ENCODE data around the gene PALD1.

The PALD1 gene

DNA sequence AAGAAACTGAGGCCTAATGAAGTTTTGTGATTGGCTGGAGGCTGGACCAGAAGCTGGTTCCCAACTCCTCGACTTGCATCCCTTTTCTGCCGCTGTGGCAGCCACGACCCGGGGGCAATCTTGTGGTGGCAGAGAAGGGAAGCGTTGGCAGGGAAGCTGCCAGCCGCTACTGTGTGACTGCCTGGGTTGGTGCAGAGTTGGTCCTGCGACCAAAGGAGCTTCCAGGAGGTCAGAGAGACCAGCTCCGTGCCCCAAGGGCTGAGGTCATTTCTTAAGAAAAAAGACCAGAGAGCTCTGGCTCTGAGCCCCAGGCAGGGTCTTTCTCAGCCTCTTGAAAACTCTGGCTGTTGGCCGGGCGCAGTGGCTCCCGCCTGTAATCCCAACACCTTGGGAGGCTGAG is 76.8 kb downstream of the PALD1 start:
- H3K4me1 Mint-ChIP-seq = peaks cover 21% of the 10 kb centered on the region
- no peak for ATAC-seq (replicated peaks; ENCODE audit: extremely low read depth, poor library complexity, severe bottlenecking)
- H3K27ac Mint-ChIP-seq (ENCODE audit: low read depth) = no peak overlapping the region
- H3K36me3 Mint-ChIP-seq (ENCODE audit: insufficient read depth) = peaks cover 3% of the 10 kb centered on the region
- H3K9me3 Mint-ChIP-seq = no peaks in the 10 kb centered on the region
- no peak for DNase-seq (ENCODE audit: low spot score in 2 of 2)
- no peaks in the 10 kb centered on the region for H3K27me3 Mint-ChIP-seq
- no peak overlapping the region for H3K4me3 Mint-ChIP-seq

DNA sequence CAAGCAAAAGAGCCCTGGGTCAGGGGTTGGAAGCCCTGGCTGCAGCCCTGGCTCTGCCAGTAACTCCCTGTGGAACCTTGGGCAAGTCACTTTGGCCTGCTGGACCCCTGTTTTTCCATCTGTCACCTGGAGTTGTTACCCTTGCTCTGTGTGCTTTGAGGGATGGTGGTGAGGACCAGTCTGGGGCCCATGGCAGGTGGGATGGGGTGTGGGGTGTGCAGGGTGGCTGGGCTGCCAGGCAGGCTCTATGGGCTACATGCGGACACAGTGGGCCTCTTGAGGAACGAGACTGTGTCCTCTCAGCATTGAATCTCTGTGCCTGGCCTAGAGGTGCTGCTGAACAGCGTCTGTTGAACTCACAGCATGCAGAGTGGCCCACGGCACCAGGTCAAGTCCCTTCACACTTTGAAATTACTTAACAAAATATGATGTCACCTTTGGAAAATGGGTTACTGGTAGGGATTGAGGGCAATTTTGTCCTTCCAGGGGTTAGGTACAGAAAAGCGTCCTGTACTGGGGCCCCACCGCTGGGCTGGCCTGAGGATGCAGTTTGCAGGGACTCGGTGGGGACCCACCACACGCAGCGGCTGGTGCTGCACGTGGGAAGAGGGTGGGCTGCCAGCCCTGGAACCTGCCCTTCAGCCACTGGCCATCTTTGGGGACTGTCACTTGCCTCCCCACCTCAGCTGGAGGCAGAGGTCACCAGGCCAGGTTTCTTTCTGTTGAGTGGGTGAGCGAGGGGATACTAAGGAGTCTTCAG is 78.7 kb downstream of the PALD1 start:
- no peaks in the 10 kb centered on the region for H3K27me3 Mint-ChIP-seq
- ATAC-seq (replicated peaks; ENCODE audit: extremely low read depth, poor library complexity, severe bottlenecking) = no peak

GRCh38 chr10:70557876-70558275 is 79.3 kb downstream of the PALD1 start:
- ATAC-seq (replicated peaks; ENCODE audit: extremely low read depth, poor library complexity, severe bottlenecking) (no peak), DNase-seq (ENCODE audit: low spot score in 2 of 2) (no peak)
- H3K36me3 Mint-ChIP-seq (ENCODE audit: insufficient read depth) = peaks cover 3% of the 10 kb centered on the region
- H3K27ac Mint-ChIP-seq (ENCODE audit: low read depth) = no peak overlapping the region
- H3K27me3 Mint-ChIP-seq = no peaks in the 10 kb centered on the region
- no peak overlapping the region for H3K4me3 Mint-ChIP-seq
- no peaks in the 10 kb centered on the region for H3K9me3 Mint-ChIP-seq
- peaks cover 38% of the 10 kb centered on the region for H3K4me1 Mint-ChIP-seq

More for the DNA sequence above, 78.7 kb downstream of the PALD1 start:
- Mint-ChIP-seq H3K9me3 (no peaks in the 10 kb centered on the region), H3K36me3 (ENCODE audit: insufficient read depth) (peaks cover 3% of the 10 kb centered on the region), H3K4me3 (no peak overlapping the region), H3K4me1 (peaks cover 36% of the 10 kb centered on the region), H3K27ac (ENCODE audit: low read depth) (no peak overlapping the region)
- DNase-seq (ENCODE audit: low spot score in 2 of 2) = no peak

GRCh38 chr10:70558295-70558694 is 79.7 kb downstream of the PALD1 start:
- H3K4me1 Mint-ChIP-seq = peaks cover 42% of the 10 kb centered on the region

GRCh38 chr10:70558871-70559810 is 80.6 kb downstream of the PALD1 start:
- peak; percentile 70 to 77 for DNase-seq (ENCODE audit: low spot score in 2 of 2)
- Mint-ChIP-seq H3K27ac (ENCODE audit: low read depth) (peak overlapping the region; percentile 24), H3K36me3 (ENCODE audit: insufficient read depth) (peaks cover 3% of the 10 kb centered on the region), H3K27me3 (no peaks in the 10 kb centered on the region), H3K4me3 (peak overlapping the region; percentile 71), H3K4me1 (peaks cover 46% of the 10 kb centered on the region), H3K9me3 (no peaks in the 10 kb centered on the region)
- peak; percentile 94 for ATAC-seq (replicated peaks; ENCODE audit: extremely low read depth, poor library complexity, severe bottlenecking)

More at GRCh38 chr10:70558295-70558694, 79.7 kb downstream of the PALD1 start:
- no peaks in the 10 kb centered on the region for H3K27me3 Mint-ChIP-seq
- H3K36me3 Mint-ChIP-seq (ENCODE audit: insufficient read depth) = peaks cover 3% of the 10 kb centered on the region
- H3K9me3 Mint-ChIP-seq = no peaks in the 10 kb centered on the region
- H3K27ac Mint-ChIP-seq (ENCODE audit: low read depth) = no peak overlapping the region
- DNase-seq (ENCODE audit: low spot score in 2 of 2) (no peak), ATAC-seq (replicated peaks; ENCODE audit: extremely low read depth, poor library complexity, severe bottlenecking) (no peak)
- H3K4me3 Mint-ChIP-seq = peak overlapping the region; percentile 71

GRCh38 chr10:70559861-70560260 is 81.3 kb downstream of the PALD1 start:
- no peaks in the 10 kb centered on the region for H3K9me3 Mint-ChIP-seq
- no peaks in the 10 kb centered on the region for H3K27me3 Mint-ChIP-seq
- H3K4me3 Mint-ChIP-seq = no peak overlapping the region
- DNase-seq (ENCODE audit: low spot score in 2 of 2) = no peak
- peaks cover 3% of the 10 kb centered on the region for H3K36me3 Mint-ChIP-seq (ENCODE audit: insufficient read depth)
- peak overlapping the region; percentile 24 for H3K27ac Mint-ChIP-seq (ENCODE audit: low read depth)
- no peak for ATAC-seq (replicated peaks; ENCODE audit: extremely low read depth, poor library complexity, severe bottlenecking)
- peaks cover 49% of the 10 kb centered on the region for H3K4me1 Mint-ChIP-seq

GRCh38 chr10:70560511-70560941 is 82.0 kb downstream of the PALD1 start:
- no peak for DNase-seq (ENCODE audit: low spot score in 2 of 2)
- no peaks in the 10 kb centered on the region for H3K9me3 Mint-ChIP-seq
- H3K27ac Mint-ChIP-seq (ENCODE audit: low read depth) = no peak overlapping the region
- H3K4me1 Mint-ChIP-seq = peaks cover 55% of the 10 kb centered on the region
- H3K27me3 Mint-ChIP-seq = no peaks in the 10 kb centered on the region
- no peak overlapping the region for H3K4me3 Mint-ChIP-seq
- peaks cover 3% of the 10 kb centered on the region for H3K36me3 Mint-ChIP-seq (ENCODE audit: insufficient read depth)
- ATAC-seq (replicated peaks; ENCODE audit: extremely low read depth, poor library complexity, severe bottlenecking) = no peak

GRCh38 chr10:70561070-70561469 is 82.5 kb downstream of the PALD1 start:
- no peaks in the 10 kb centered on the region for H3K9me3 Mint-ChIP-seq
- no peak overlapping the region for H3K4me3 Mint-ChIP-seq
- ATAC-seq (replicated peaks; ENCODE audit: extremely low read depth, poor library complexity, severe bottlenecking) (no peak), DNase-seq (ENCODE audit: low spot score in 2 of 2) (no peak)
- no peaks in the 10 kb centered on the region for H3K27me3 Mint-ChIP-seq
- no peak overlapping the region for H3K27ac Mint-ChIP-seq (ENCODE audit: low read depth)
- H3K36me3 Mint-ChIP-seq (ENCODE audit: insufficient read depth) = peaks cover 3% of the 10 kb centered on the region
- peaks cover 57% of the 10 kb centered on the region for H3K4me1 Mint-ChIP-seq

DNA sequence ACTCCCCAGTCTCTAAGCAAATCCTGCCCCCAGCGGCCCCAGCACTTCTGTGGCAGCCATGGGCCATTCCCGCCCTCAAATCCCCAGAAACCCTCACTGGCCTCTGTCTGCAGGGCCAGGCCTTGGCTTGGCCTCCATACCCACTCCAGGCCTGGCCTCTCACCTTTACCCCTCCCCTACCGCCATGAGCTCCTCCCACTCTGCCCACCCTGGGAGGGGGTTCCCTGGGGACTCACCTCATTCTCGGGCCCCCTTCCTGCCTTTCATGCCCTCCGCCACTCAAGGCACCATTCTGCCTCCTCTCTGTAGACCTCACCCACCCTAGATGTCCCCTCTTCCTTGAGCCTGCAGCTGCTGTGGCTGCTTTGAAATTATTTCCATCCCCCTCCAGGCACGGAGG is 83.0 kb downstream of the PALD1 start:
- Mint-ChIP-seq H3K27me3 (no peaks in the 10 kb centered on the region), H3K9me3 (no peaks in the 10 kb centered on the region), H3K4me1 (peaks cover 57% of the 10 kb centered on the region), H3K36me3 (ENCODE audit: insufficient read depth) (peaks cover 3% of the 10 kb centered on the region), H3K4me3 (no peak overlapping the region), H3K27ac (ENCODE audit: low read depth) (no peak overlapping the region)
- DNase-seq (ENCODE audit: low spot score in 2 of 2) (no peak), ATAC-seq (replicated peaks; ENCODE audit: extremely low read depth, poor library complexity, severe bottlenecking) (no peak)

- Mint-ChIP-seq H3K9me3 (no peaks in the 10 kb centered on the region), H3K27me3 (no peaks in the 10 kb centered on the region), H3K27ac (ENCODE audit: low read depth) (no peak overlapping the region), H3K36me3 (ENCODE audit: insufficient read depth) (peaks cover 3% of the 10 kb centered on the region), H3K4me1 (peaks cover 57% of the 10 kb centered on the region), H3K4me3 (no peak overlapping the region)
- DNase-seq (ENCODE audit: low spot score in 2 of 2) = no peak
- ATAC-seq (replicated peaks; ENCODE audit: extremely low read depth, poor library complexity, severe bottlenecking) = no peak
Observed at GRCh38 chr10:70562036-70562755, 83.6 kb downstream of the PALD1 start.

GRCh38 chr10:70563230-70563629 is 84.7 kb downstream of the PALD1 start:
- Mint-ChIP-seq H3K4me1 (peaks cover 56% of the 10 kb centered on the region), H3K27me3 (no peaks in the 10 kb centered on the region), H3K36me3 (ENCODE audit: insufficient read depth) (peaks cover 3% of the 10 kb centered on the region), H3K4me3 (no peak overlapping the region), H3K27ac (ENCODE audit: low read depth) (no peak overlapping the region), H3K9me3 (no peaks in the 10 kb centered on the region)
- ATAC-seq (replicated peaks; ENCODE audit: extremely low read depth, poor library complexity, severe bottlenecking) (no peak), DNase-seq (ENCODE audit: low spot score in 2 of 2) (no peak)

DNA sequence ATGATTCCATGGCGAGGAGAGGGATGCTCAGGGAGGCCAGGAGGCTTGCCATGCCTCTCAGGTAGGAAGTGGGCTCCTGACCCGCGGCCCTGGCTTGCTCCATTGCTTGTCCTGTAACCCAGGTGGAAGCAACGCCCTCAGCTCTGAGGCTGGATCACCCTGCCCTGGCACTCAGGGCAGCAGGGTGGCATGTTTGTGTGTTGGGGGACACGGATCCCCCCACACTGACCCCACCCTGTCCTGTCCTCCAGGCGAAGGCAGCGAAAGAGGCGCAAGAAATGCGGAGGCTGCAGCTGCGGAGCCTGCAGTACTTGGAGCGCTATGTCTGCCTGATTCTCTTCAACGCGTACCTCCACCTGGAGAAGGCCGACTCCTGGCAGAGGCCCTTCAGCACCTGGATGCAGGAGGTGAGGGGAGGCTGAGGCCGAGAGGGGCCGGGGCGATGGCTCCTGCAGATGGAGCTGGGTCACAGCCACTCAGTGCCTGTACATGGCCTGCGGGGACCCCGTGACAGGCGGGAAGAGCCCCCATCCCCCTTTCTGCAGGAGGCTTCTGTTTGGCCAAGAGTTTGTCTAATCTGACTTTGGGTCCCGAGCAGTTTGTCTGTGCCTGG is 85.7 kb downstream of the PALD1 start:
- H3K4me1 Mint-ChIP-seq = peaks cover 48% of the 10 kb centered on the region
- no peaks in the 10 kb centered on the region for H3K9me3 Mint-ChIP-seq
- H3K36me3 Mint-ChIP-seq (ENCODE audit: insufficient read depth) = peaks cover 4% of the 10 kb centered on the region
- ATAC-seq (replicated peaks; ENCODE audit: extremely low read depth, poor library complexity, severe bottlenecking) = no peak
- H3K27me3 Mint-ChIP-seq = no peaks in the 10 kb centered on the region
- H3K4me3 Mint-ChIP-seq = no peak overlapping the region
- no peak overlapping the region for H3K27ac Mint-ChIP-seq (ENCODE audit: low read depth)
- DNase-seq (ENCODE audit: low spot score in 2 of 2) = no peak

Measured in central memory CD8-positive, alpha-beta T cell (primary cell).